Loucy (cell line): ENCODE measurements around the gene CAPS.

Experiments used
- CTCF ChIP-seq: fragments of 200-600 bp; sonication (generic); conservative IDR thresholded peaks from 2 replicates; pipeline ENCODE4 v1.5.1; 2014; ENCODE audit warnings: mild to moderate bottlenecking, antibody characterized with exemption, low read length
- EZH2phosphoT487 ChIP-seq: fragments of 200-600 bp; IDR thresholded peaks from 2 replicates; pipeline ENCODE4 v1.6.1; 2018; ENCODE audit warnings: antibody characterized with exemption, mild to moderate bottlenecking, moderate library complexity, borderline replicate concordance

GRCh38 chr19:5892772-5893275 lies 21.2 kb upstream of the CAPS start:
- TF ChIP-seq CTCF, result no peak
- no peak for TF ChIP-seq EZH2phosphoT487
